ENCODE measurements around the gene SLC22A23.
A peak's percentile ranks its signal among the peaks of the same experiment; 100 is the strongest.

SLC22A23 gene

GRCh38 chr6:3353939-3354338 lies 102.9 kb downstream of the SLC22A23 start:
- H3K79me2 ChIP-seq (ENCODE audit: control insufficient read depth, low read length): no peaks in the 10 kb centered on the region
- no peaks in the 10 kb centered on the region for H4K20me1 ChIP-seq (ENCODE audit: control insufficient read depth, insufficient read depth, low read depth, low read length)
- H3F3A ChIP-seq (ENCODE audit: control insufficient read depth, insufficient read depth): peaks cover 15% of the 10 kb centered on the region
- H3K36me3 ChIP-seq (ENCODE audit: control insufficient read depth, low read length): no peaks in the 10 kb centered on the region
- H3K27me3 ChIP-seq (ENCODE audit: control insufficient read depth, low read length): no peaks in the 10 kb centered on the region
- no peaks in the 10 kb centered on the region for H3K9me2 ChIP-seq (replicated peaks; ENCODE audit: control insufficient read depth, low read length)
- no peak overlapping the region for H3K27ac ChIP-seq (ENCODE audit: low read depth, low read length)
- no peak for TF ChIP-seq EZH2phosphoT487 (IDR thresholded peaks at IDR 0.05; ENCODE audit: borderline replicate concordance, low read length)
- H3K9me3 ChIP-seq (ENCODE audit: control insufficient read depth, insufficient read depth, low read length): no peaks in the 10 kb centered on the region
- H3K4me2 ChIP-seq (ENCODE audit: low read length): peak overlapping the region; percentile 83; the same call in 1 of the 2 replicates
- peak overlapping the region; percentile 45 for H3K4me3 ChIP-seq (ENCODE audit: low read length)
- peaks cover 61% of the 10 kb centered on the region for H3K4me1 ChIP-seq (ENCODE audit: control insufficient read depth, low read length)

GRCh38 chr6:3353213-3353903 lies 103.5 kb downstream of the SLC22A23 start:
- Histone ChIP-seq H3K36me3 (ENCODE audit: control insufficient read depth, low read length) (no peaks in the 10 kb centered on the region), H3K9me2 (replicated peaks; ENCODE audit: control insufficient read depth, low read length) (no peaks in the 10 kb centered on the region), H3K4me2 (ENCODE audit: low read length) (peak overlapping the region; percentile 83), H3K9me3 (ENCODE audit: control insufficient read depth, insufficient read depth, low read length) (no peaks in the 10 kb centered on the region), H3F3A (ENCODE audit: control insufficient read depth, insufficient read depth) (peaks cover 15% of the 10 kb centered on the region), H3K79me2 (ENCODE audit: control insufficient read depth, low read length) (no peaks in the 10 kb centered on the region), H3K27ac (ENCODE audit: low read depth, low read length) (peak overlapping the region; percentile 59), H4K20me1 (ENCODE audit: control insufficient read depth, insufficient read depth, low read depth, low read length) (no peaks in the 10 kb centered on the region), H3K4me3 (ENCODE audit: low read length) (peak overlapping the region; percentile 45), H3K4me1 (ENCODE audit: control insufficient read depth, low read length) (peaks cover 61% of the 10 kb centered on the region), H3K27me3 (ENCODE audit: control insufficient read depth, low read length) (no peaks in the 10 kb centered on the region)
- TF ChIP-seq EZH2phosphoT487 (IDR thresholded peaks at IDR 0.05; ENCODE audit: borderline replicate concordance, low read length) (no peak), CTCF (IDR thresholded peaks at IDR 0.05; ENCODE audit: low read depth, low read length, poor library complexity, severe bottlenecking) (no peak)

GRCh38 chr6:3352678-3353077 lies 104.2 kb downstream of the SLC22A23 start:
- no peaks in the 10 kb centered on the region for H4K20me1 ChIP-seq (ENCODE audit: control insufficient read depth, insufficient read depth, low read depth, low read length)
- peak overlapping the region; percentile 59 for H3K27ac ChIP-seq (ENCODE audit: low read depth, low read length)
- peaks cover 60% of the 10 kb centered on the region for H3K4me1 ChIP-seq (ENCODE audit: control insufficient read depth, low read length)
- H3K9me3 ChIP-seq (ENCODE audit: control insufficient read depth, insufficient read depth, low read length): no peaks in the 10 kb centered on the region
- no peaks in the 10 kb centered on the region for H3K27me3 ChIP-seq (ENCODE audit: control insufficient read depth, low read length)
- peak overlapping the region; percentile 45 for H3K4me3 ChIP-seq (ENCODE audit: low read length)
- H3F3A ChIP-seq (ENCODE audit: control insufficient read depth, insufficient read depth): peaks cover 15% of the 10 kb centered on the region
- peak overlapping the region; percentile 83 for H3K4me2 ChIP-seq (ENCODE audit: low read length)
- H3K79me2 ChIP-seq (ENCODE audit: control insufficient read depth, low read length): no peaks in the 10 kb centered on the region
- H3K9me2 ChIP-seq (replicated peaks; ENCODE audit: control insufficient read depth, low read length): no peaks in the 10 kb centered on the region
- no peaks in the 10 kb centered on the region for H3K36me3 ChIP-seq (ENCODE audit: control insufficient read depth, low read length)
- no peak for TF ChIP-seq EZH2phosphoT487 (IDR thresholded peaks at IDR 0.05; ENCODE audit: borderline replicate concordance, low read length)
- TF ChIP-seq CTCF (IDR thresholded peaks at IDR 0.05; ENCODE audit: low read depth, low read length, poor library complexity, severe bottlenecking): no peak

GRCh38 chr6:3351829-3352524 lies 104.9 kb downstream of the SLC22A23 start:
- no peaks in the 10 kb centered on the region for H3K27me3 ChIP-seq (ENCODE audit: control insufficient read depth, low read length)
- peak overlapping the region; percentile 59; the same call in 1 of the 2 replicates for H3K27ac ChIP-seq (ENCODE audit: low read depth, low read length)
- H3K4me2 ChIP-seq (ENCODE audit: low read length): peak overlapping the region; percentile 83
- TF ChIP-seq CTCF (IDR thresholded peaks at IDR 0.05; ENCODE audit: low read depth, low read length, poor library complexity, severe bottlenecking) (no peak), EZH2phosphoT487 (IDR thresholded peaks at IDR 0.05; ENCODE audit: borderline replicate concordance, low read length) (no peak)
- H3K9me2 ChIP-seq (replicated peaks; ENCODE audit: control insufficient read depth, low read length): no peaks in the 10 kb centered on the region
- no peaks in the 10 kb centered on the region for H3K9me3 ChIP-seq (ENCODE audit: control insufficient read depth, insufficient read depth, low read length)
- peak overlapping the region; percentile 45 for H3K4me3 ChIP-seq (ENCODE audit: low read length)
- H3F3A ChIP-seq (ENCODE audit: control insufficient read depth, insufficient read depth): peaks cover 15% of the 10 kb centered on the region
- H4K20me1 ChIP-seq (ENCODE audit: control insufficient read depth, insufficient read depth, low read depth, low read length): no peaks in the 10 kb centered on the region
- no peaks in the 10 kb centered on the region for H3K79me2 ChIP-seq (ENCODE audit: control insufficient read depth, low read length)
- no peaks in the 10 kb centered on the region for H3K36me3 ChIP-seq (ENCODE audit: control insufficient read depth, low read length)
- H3K4me1 ChIP-seq (ENCODE audit: control insufficient read depth, low read length): peaks cover 53% of the 10 kb centered on the region

Data from DOHH2 (cell line).